Measurements from ENCODE around the gene USP20. TPM values are rescaled to one million over a fixed set of nuclear protein-coding genes. Genes with fewer than 3 reads are reported as not detected.

The USP20 gene
- 11.1 and 17.2 TPM in 2 replicates for total RNA-seq

DNA sequence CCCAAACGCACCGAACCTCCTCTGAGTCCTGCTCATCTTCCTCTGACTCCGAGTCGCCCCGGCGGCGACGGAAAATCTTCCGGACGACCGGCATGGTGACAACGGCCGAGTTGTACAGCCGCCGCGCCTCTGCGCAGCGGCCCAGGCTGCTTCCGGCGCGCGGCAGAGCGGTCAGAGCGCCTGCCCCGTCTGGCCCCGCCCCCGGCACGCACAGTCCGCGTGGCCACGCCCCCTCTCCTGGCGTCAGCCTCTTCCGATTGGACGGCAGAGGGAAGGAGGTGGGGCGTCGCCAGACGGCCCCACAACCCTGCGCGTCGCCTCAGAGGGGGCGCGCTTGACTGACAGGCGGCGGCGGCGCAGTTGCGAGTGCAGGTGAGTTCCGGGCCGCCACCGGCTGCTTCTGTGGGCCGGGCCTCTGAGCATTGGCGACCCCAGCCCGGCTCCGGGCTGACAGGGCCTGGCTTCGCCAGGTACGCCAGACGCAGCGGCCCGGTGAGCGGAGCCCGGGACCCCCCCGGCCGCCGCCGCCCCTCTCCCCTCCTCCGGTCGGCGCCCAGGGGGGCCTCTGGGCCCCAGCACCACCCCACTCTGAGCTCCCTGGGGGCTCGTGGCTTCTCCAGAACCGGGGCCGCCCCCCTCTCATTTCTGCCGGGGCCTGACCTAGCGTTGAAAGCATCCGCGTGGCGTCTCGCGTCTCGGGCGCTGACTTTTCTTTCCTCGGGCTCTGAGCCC is at the start of gene USP20, which contains the start of gene C9orf78:
Gene USP20, plus strand, starts transcription at position 331 of the 732 bp plus-strand sequence. CDS start 17,098 bp downstream, outside the sequence.
Gene C9orf78, minus strand, starts transcription at position 148 of the 732 bp plus-strand sequence. Its CDS starts 54 bp downstream, at position 94.

DNA sequence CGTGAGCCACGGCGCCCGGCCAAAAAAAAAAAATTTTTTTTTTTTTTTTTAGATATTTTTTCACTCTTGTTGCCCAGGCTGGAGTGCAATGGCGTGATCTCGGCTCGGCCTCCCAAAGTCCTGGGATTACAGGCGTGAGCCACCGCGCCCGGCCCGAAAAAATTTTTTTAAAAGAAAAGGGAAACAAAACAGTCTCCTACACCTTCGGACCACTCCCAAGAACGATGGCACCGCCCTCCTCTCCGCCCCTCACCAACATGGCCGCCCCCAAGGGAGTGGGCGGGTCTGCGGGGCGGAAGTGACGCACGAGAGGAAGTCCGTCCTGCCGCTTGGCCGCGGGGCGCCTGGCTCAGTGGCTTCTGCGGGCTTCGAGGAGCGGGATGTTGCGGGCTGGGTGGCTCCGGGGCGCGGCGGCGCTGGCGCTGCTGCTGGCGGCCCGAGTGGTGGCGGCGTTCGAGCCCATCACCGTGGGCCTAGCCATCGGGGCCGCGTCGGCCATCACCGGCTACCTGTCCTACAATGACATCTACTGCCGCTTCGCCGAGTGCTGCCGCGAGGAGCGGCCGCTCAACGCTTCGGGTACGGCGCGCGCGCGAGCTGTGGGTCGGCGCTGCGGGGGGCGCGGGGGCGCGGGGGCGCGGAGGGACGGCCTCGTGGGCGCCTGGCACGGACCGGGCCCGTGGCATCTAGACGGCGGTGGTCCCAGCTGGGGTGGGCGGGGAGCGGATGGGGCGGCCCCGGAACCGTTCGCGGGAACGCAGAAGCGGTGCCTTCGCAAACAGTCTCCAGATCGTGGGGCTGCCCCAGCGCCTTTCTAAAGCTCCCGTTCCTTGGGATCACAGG is 32.2 kb upstream of the USP20 start, which contains the start of gene TOR1B:
Gene TOR1B, plus strand, starts transcription at position 352 of the 843 bp plus-strand sequence. Its CDS starts 29 bp downstream, at position 381.

DNA sequence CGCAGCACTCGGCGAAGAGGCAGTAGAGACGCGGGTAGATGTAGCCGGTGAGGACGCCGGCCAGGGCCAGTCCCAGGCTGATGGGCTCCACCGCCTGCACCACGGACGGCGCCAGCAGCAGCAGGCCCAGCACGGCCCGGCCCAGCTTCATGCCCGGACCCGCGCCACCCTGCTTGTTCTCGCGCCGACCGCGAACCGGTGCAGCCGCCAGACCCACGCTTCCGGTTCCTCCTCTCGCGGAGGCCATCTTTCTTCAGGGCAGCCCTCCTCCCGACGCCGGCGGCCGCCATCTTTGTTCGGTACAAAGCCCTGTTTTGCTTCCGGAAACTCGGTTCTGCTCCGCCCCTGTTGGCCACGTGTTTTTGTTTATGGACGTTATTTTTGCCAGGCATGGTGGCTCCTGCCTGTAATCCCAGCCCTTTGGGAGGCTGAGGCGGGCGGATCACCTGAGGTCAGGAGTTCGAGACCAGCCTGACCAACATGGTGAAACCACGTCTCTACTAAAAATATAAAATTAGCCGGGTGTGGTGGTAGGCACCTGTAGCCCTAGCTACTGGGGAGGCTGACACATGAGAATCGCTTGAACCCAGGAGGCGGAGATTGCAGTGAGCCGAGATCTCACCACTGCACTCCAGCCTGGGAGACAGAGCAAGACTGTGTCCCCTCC is 11.2 kb upstream of the USP20 start, which contains the start of gene TOR1A:
Gene TOR1A, minus strand, starts transcription at position 202 of the 667 bp plus-strand sequence. Its CDS starts 51 bp downstream, at position 151.

Other genes starting within 250 kb of the USP20 start
- 0.12 TPM in 1 of 2 replicates, not detected in the other for gene C9orf50, start 214.4 kb upstream of the USP20 start, total RNA-seq
- gene NTMT1, start 209.3 kb upstream of the USP20 start, total RNA-seq, result 17.6 and 27.1 TPM in 2 replicates
- 10.4 and 11.4 TPM in 2 replicates for gene ASB6, start 193.3 kb upstream of the USP20 start, total RNA-seq
- gene PRRX2, start 169.8 kb upstream of the USP20 start, total RNA-seq, result 6.5 and 11.9 TPM in 2 replicates
- gene PTGES, start 82.4 kb upstream of the USP20 start, total RNA-seq, result 7.4 and 8.9 TPM in 2 replicates
- 22.7 and 28.6 TPM in 2 replicates for gene TOR1B, start 32.3 kb upstream of the USP20 start, total RNA-seq
- gene TOR1A, start 11.3 kb upstream of the USP20 start, total RNA-seq, result 27.5 and 32.2 TPM in 2 replicates
- gene C9orf78, start 183 bp upstream of the USP20 start, total RNA-seq, result 33.4 and 44.5 TPM in 2 replicates
- gene FNBP1, start 207.7 kb downstream of the USP20 start, total RNA-seq, result 24.0 and 26.8 TPM in 2 replicates
- 21.7 and 23.6 TPM in 2 replicates for gene GPR107, start 218.4 kb downstream of the USP20 start, total RNA-seq